RKO (cell line): ENCODE data around the gene CD200R1L.

Experiments used
- DNase-seq: peaks from one replicate; pipeline ENCODE4 v3.0.0-alpha.2; 2016; ENCODE audit warnings: low spot score

CD200R1L gene

DNA sequence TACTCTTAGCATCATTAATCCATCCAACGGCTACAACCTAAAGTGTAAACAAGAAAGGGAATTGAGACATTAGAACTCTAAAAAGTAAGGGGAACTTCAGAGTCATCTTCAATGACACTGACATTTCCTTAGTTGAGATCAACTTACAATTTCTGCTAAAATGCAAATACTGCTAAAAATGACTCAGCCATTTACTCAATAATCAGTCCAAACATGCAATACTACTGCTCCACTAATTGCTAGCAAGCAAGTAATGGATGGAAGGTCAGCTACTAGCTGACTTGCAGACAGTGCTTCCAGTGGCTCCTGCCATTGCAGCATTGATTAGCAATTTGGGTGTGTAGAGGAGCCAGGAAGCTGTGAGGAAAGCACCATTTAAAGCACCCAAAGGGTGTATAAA, 28.4 kb downstream of the CD200R1L start:
- DNase-seq = no peak

DNA sequence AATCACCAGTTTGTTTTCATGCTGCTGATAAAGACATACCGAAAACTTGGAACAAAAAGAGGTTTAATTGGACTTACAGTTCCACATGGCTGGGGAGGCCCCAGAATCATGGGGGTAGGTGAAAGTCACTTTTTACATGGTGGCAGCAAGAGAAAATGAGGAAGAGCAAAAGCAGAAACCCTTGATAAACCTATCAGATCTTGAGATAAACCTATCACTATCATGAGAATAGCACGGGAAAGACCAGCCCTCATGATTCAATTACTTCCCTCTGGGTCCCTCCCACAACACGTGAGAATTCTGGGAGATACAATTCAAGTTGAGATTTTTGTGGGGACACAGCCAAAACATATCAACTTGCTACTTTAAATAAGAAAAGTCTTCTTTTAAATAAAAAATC, 28.9 kb downstream of the CD200R1L start:
- DNase-seq = no peak

DNA sequence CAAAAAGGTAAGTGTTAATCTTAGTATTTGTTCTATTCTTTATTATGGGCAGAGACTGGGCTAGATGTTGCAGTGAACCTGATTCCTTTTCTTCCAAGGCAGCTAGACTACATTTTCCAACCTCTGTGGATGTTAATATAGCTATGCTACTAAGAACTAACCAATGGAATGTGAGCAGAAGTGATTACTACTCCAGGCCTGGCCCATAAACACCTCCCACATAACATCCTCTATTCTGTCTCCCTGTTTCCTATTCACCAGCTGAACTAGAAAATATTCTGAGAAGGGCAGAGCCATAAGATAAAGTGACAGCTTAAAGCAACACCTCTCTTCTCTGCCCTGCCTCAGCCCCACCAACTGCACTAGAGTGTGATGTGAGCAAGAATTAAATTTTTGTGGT, 29.4 kb downstream of the CD200R1L start:
- DNase-seq = no peak

DNA sequence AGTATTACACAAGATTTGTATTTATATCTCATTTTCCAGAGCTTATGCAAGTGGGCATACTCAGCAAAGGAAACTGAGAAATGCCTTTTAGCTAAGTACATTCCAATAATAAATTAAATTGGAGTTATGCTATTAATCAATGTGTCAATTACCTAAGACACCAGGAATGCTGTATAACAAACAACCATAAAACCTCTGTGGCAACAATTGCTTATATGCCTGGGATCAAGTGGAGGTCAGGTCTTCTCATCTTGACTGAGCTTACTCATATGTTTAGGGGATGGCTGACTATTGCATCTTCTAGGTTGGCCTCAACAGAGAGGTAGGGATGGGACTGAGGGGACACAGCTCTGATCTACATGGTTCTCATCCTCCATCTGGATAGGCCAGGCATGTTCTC, 30.7 kb downstream of the CD200R1L start:
- no peak for DNase-seq

GRCh38 chr3:112814266-112814665, 32.4 kb downstream of the CD200R1L start:
- DNase-seq = peak; percentile 47

GRCh38 chr3:112813723-112814171, 32.9 kb downstream of the CD200R1L start:
- no peak for DNase-seq

DNA sequence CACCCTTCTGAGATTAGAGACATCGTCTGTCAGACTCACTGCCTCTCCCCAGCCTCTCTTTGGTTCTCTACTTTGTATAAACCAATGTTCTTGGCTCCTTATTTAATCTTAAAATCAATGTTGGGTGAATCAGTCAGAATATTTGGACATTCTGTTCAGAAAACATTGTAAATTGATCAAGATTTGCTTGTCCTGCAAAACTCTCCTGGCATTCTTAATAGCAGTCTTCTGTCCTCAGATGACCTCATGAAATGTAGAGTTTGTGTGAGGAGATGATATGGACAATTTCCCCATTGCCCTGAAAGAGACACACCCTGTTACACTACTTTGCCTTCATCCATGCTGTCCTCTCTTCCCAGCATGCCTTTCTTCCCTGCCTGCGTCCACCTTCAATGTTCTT, 33.6 kb downstream of the CD200R1L start:
- DNase-seq = no peak

DNA sequence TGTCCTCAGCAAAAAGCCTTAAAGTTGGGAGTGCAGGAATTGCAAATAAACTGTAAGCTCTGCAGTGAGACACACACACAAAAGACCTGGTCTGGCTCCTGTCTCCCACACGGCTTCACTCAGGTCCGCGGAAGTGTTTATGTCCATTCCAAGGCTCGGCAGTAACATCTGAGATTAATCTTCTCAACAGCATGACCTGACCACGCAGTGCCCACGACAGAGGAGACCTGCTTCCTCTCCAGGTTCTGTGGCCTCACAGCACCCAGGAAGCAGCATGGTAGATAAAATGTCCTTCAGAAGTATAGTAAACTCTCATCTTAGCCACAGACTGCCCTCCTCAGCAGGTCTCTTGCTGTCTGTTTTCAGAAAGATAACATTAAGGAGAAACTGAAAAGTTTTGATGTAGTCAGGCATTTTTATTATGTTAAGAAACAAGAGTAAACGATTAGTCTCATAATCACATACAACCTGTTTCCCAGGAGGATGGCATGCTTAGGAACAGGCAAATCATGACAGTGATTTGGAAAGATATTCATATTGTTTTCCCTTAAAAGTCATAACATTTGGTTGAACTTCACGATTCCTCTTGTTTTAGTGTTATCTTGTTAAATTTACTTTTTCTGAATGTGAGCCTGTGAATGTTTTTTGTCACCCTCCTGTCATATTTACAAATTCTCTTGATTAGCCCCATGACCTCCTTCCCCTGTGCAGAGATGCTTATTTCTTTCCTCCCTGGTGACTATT, 34.6 kb downstream of the CD200R1L start:
- DNase-seq = no peak

- no peak for DNase-seq
Observed at GRCh38 chr3:112811131-112811884, 35.4 kb downstream of the CD200R1L start.

DNA sequence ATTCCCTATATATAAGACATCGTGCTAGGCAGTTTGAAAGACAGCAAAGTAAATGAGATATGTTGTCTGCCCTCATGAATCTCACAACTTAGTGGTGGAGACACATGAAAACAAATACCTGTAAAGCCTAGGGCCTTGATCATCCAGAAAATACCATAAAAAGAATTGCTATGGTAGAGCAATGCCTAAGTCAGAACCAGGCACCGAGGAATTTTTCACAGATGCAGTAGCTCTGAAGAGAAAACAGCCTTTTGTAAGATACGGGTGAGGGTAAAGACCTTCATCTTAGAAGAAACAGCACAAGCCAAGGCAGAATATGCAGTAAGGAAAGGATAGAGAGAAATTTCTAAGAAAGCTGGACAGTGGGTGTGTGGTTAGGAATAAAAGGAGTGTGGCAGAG, 36.1 kb downstream of the CD200R1L start:
- no peak for DNase-seq

- DNase-seq = no peak
Observed at GRCh38 chr3:112808136-112808535, 38.5 kb downstream of the CD200R1L start.

GRCh38 chr3:112807685-112808084, 39.0 kb downstream of the CD200R1L start:
- DNase-seq = no peak

- no peak for DNase-seq
Observed at GRCh38 chr3:112806903-112807302, 39.8 kb downstream of the CD200R1L start.

GRCh38 chr3:112805126-112805525, 41.5 kb downstream of the CD200R1L start:
- DNase-seq = no peak

DNA sequence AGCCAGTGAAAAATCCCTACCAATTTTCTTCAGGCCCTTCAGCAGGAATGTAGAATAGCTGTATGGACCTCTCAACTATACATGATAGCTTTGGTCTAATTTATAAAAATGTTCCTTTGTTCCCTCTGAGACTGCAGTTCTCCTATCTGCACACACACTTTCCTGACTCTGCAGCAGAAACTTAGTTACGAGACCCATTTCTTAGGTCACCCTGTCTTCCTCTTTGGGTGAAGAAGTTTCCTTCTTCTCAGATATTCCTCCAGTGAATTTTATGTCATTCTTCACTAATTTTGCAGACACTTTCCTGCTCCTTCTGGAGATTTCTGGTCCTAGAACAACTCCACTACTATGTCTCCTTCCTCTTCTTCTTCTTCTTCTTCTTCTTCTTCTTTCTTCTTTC, 42.6 kb downstream of the CD200R1L start:
- no peak for DNase-seq

GRCh38 chr3:112803467-112803866, 43.2 kb downstream of the CD200R1L start:
- DNase-seq = no peak

GRCh38 chr3:112802338-112802737, 44.3 kb downstream of the CD200R1L start:
- no peak for DNase-seq

- no peak for DNase-seq
Observed at GRCh38 chr3:112799946-112800345, 46.7 kb downstream of the CD200R1L start.

GRCh38 chr3:112794622-112795172, 52.0 kb downstream of the CD200R1L start:
- DNase-seq = no peak

DNA sequence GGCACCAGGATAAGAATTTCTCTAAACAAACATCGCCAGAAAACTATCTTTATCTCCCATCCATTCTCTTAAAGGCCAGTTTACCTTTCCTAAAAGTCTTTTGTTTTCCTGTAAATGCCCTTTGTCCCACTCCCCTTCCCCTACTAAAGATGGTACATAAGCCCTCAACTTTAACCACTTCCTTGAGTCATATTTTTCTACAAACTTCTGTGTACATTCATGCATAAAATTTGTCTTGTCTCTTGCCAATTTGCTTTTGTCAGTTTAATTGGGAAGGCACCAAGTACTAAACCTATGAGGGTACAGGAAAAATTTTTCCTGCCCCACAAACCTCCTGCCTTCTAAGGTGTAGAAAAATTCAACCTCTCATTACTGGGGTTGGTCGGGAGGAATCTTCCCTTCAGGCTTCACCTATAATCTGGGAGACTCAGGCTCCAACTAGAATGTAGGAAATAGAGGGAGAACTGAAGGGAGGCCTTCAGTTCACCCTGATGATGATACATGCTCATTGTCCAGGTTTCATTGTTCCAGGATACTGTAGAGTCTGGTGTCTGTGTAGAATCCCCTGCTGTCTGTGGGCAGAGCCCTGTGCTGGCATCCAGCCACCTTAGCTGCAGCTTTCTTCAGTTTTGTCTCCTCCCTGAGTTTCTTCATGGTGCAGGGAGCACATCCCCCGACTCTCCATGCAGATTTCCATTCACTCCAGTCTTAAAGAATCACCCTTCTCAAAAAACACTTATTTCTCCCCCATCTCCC, 53.2 kb downstream of the CD200R1L start:
- DNase-seq = no peak

GRCh38 chr3:112791736-112792135, 54.9 kb downstream of the CD200R1L start:
- no peak for DNase-seq

- DNase-seq = no peak
Observed at GRCh38 chr3:112789787-112790186, 56.9 kb downstream of the CD200R1L start.
